ENCODE measurements around the gene AP4B1. TPM values are rescaled to one million over a fixed set of nuclear protein-coding genes. Genes with fewer than 3 reads are reported as not detected.

Gene AP4B1
- total and polyA plus RNA-seq, 2 of the 13 experiments (the other 11 are each of a cell fraction or from before 2014, with no cell fraction given): 8.5 to 12.0 TPM

- Histone ChIP-seq H4K20me1 (ENCODE audit: insufficient read depth, low read length) (no peaks in the 10 kb centered on the region), H3K79me2 (ENCODE audit: insufficient read depth, low read length) (no peaks in the 10 kb centered on the region), H2AFZ (ENCODE audit: low read length) (no peak overlapping the region), H3K9ac (ENCODE audit: insufficient read depth, low read depth, low read length) (no peak overlapping the region), H3K4me1 (ENCODE audit: insufficient read depth, low read length) (no peaks in the 10 kb centered on the region), H3K4me3 (replicated peaks in 1 of 3; ENCODE audit: insufficient read depth in 1 of 3, low read depth in 2 of 3, low read length in 3 of 3) (no peak overlapping the region), H3K27me3 (ENCODE audit: control insufficient read depth in 1 of 2, insufficient read depth in 2 of 2, low read length in 2 of 2) (no peaks in the 10 kb centered on the region), H3K9me3 (ENCODE audit: low read length) (no peaks in the 10 kb centered on the region), H3K27ac (ENCODE audit: extremely low read length, insufficient read depth, low read length) (no peak overlapping the region), H3K4me2 (ENCODE audit: low read depth, low read length) (no peak overlapping the region), H3K36me3 (replicated peaks in 1 of 2; ENCODE audit: control insufficient read depth in 1 of 2, insufficient read depth in 2 of 2, low read length in 2 of 2) (no peaks in the 10 kb centered on the region)
- TF ChIP-seq THRA (CRISPR knock-in tag; IDR thresholded peaks at IDR 0.05; ENCODE audit: borderline replicate concordance): no peak
- TF ChIP-seq ZNF263 (CRISPR knock-in tag; IDR thresholded peaks at IDR 0.05): no peak
- DNase-seq (ENCODE audit: low spot score): no peak
- FAIRE-seq: no peak
- in situ Hi-C loops (cut with HindIII; ENCODE audit: extremely low pct_ligation_motif_present, low pct_unique_long_range_greater_than_20kb): no loop called here
- WGBS (ENCODE audit: low lambda C conversion rate): 32% methylated on average over 3 of the region's 3 CpGs
- intact Hi-C loops (cut with micrococcal nuclease; ENCODE audit: unreplicated experiment): no loop called here
- no TSS peak for BruUV-seq (replicated peaks)
- POLR2A ChIA-PET: no interaction called here
- ATAC-seq: no peak
- CTCF ChIA-PET (ENCODE audit: low intra/inter-chr PET ratio, low total read pairs): no interaction called here
Measured at GRCh38 chr1:113850127-113850796, 54.3 kb downstream of the AP4B1 start.

- Histone ChIP-seq H3K36me3 (replicated peaks in 1 of 2; ENCODE audit: control insufficient read depth in 1 of 2, insufficient read depth in 2 of 2, low read length in 2 of 2) (no peaks in the 10 kb centered on the region), H3K4me3 (replicated peaks in 1 of 3; ENCODE audit: insufficient read depth in 1 of 3, low read depth in 2 of 3, low read length in 3 of 3) (no peak overlapping the region), H3K27ac (ENCODE audit: extremely low read length, insufficient read depth, low read length) (no peak overlapping the region), H3K27me3 (ENCODE audit: control insufficient read depth in 1 of 2, insufficient read depth in 2 of 2, low read length in 2 of 2) (no peaks in the 10 kb centered on the region), H3K9ac (ENCODE audit: insufficient read depth, low read depth, low read length) (no peak overlapping the region), H4K20me1 (ENCODE audit: insufficient read depth, low read length) (no peaks in the 10 kb centered on the region), H3K4me2 (ENCODE audit: low read depth, low read length) (no peak overlapping the region), H3K79me2 (ENCODE audit: insufficient read depth, low read length) (no peaks in the 10 kb centered on the region), H3K9me3 (ENCODE audit: low read length) (no peaks in the 10 kb centered on the region), H3K4me1 (ENCODE audit: insufficient read depth, low read length) (no peaks in the 10 kb centered on the region), H2AFZ (ENCODE audit: low read length) (no peak overlapping the region)
- no TSS peak for BruUV-seq (replicated peaks)
- ATAC-seq (no peak), FAIRE-seq (no peak), DNase-seq (ENCODE audit: low spot score) (no peak)
- ChIA-PET CTCF (ENCODE audit: low intra/inter-chr PET ratio, low total read pairs) (no interaction called here), POLR2A (no interaction called here)
- in situ Hi-C loops (cut with HindIII; ENCODE audit: extremely low pct_ligation_motif_present, low pct_unique_long_range_greater_than_20kb): loop anchor here (25.0 kb wide), 1 partner anchor 438 kb away; no protein-coding TSS in a partner anchor
- intact Hi-C loops (cut with micrococcal nuclease; ENCODE audit: unreplicated experiment): no loop called here
- TF ChIP-seq ZNF20 (CRISPR knock-in tag; IDR thresholded peaks at IDR 0.05) (no peak), ZHX1 (CRISPR knock-in tag; IDR thresholded peaks at IDR 0.05; ENCODE audit: low read depth) (no peak), RFXAP (CRISPR knock-in tag; IDR thresholded peaks at IDR 0.05; ENCODE audit: borderline replicate concordance) (no peak), ZNF75D (CRISPR knock-in tag; IDR thresholded peaks at IDR 0.05; ENCODE audit: borderline replicate concordance) (no peak), ZNF83 (CRISPR knock-in tag; IDR thresholded peaks at IDR 0.05; ENCODE audit: borderline replicate concordance) (no peak), ZZZ3 (CRISPR knock-in tag; IDR thresholded peaks at IDR 0.05; ENCODE audit: borderline replicate concordance) (no peak), GTF3A (CRISPR knock-in tag; conservative IDR thresholded peaks at IDR 0.05) (no peak)
Measured at GRCh38 chr1:113849072-113849471, 55.5 kb downstream of the AP4B1 start.

Data from HepG2 (cell line).